SK-N-SH treated with all-trans-retinoic acid at 6 μM for 48 hours (cell line): ENCODE measurements around the gene STEAP3.
A peak's percentile ranks its signal among the peaks of the same experiment; 100 is the strongest.

Experiments used
- ATAC-seq: fragments of 200-7000 bp; cut with Tn5 transposase; 3 replicates; pipeline ENCODE4 v1.9.1; 2020; ENCODE audit warnings: mild to moderate bottlenecking, moderate library complexity
- ARNTL ChIP-seq: fragments of 450-650 bp; formaldehyde crosslinking; IDR thresholded peaks from 2 replicates; pipeline ENCODE4 v1.5.0; 2020; ENCODE audit warnings: low read depth, mild to moderate bottlenecking, moderate library complexity, borderline replicate concordance
- BACH2 ChIP-seq: fragments of 250-450 bp; sonication (Bioruptor Pico); IDR thresholded peaks from 2 replicates; pipeline ENCODE4 v1.9.0; 2021; ENCODE audit warnings: mild to moderate bottlenecking, borderline replicate concordance
- CSDC2 ChIP-seq: fragments of 250-450 bp; sonication (Bioruptor Pico); IDR thresholded peaks from 2 replicates; pipeline ENCODE4 v1.5.0; 2020; ENCODE audit warnings: mild to moderate bottlenecking, moderate library complexity
- CSRNP3 ChIP-seq: fragments of 250-450 bp; sonication (Bioruptor Pico); IDR thresholded peaks from 2 replicates; pipeline ENCODE4 v1.5.1; 2021; ENCODE audit warnings: mild to moderate bottlenecking, moderate library complexity
- ESRRG ChIP-seq: fragments of 250-450 bp; sonication (Bioruptor Pico); IDR thresholded peaks from 2 replicates; pipeline ENCODE4 v1.6.1; 2021; ENCODE audit warnings: mild to moderate bottlenecking
- GLIS3 ChIP-seq: fragments of 250-450 bp; sonication (Bioruptor Pico); IDR thresholded peaks from 2 replicates; pipeline ENCODE4 v1.5.0; 2020; ENCODE audit warnings: mild to moderate bottlenecking, moderate library complexity
- ISL1 ChIP-seq: fragments of 250-450 bp; sonication (Bioruptor Pico); IDR thresholded peaks from 2 replicates; pipeline ENCODE4 v2.1.2; 2022; ENCODE audit warnings: mild to moderate bottlenecking, moderate library complexity
- OSR1 ChIP-seq: fragments of 250-450 bp; sonication (Bioruptor Pico); IDR thresholded peaks from 2 replicates; pipeline ENCODE4 v1.8.0; 2022; ENCODE audit warnings: moderate library complexity, mild to moderate bottlenecking, inconsistent platforms
- PATZ1 ChIP-seq: fragments of 250-450 bp; sonication (Bioruptor Pico); IDR thresholded peaks from 2 replicates; pipeline ENCODE4 v1.8.0; 2020; ENCODE audit warnings: mild to moderate bottlenecking, moderate library complexity, borderline replicate concordance
- PPARA ChIP-seq: fragments of 250-450 bp; sonication (Bioruptor Pico); IDR thresholded peaks from 2 replicates; pipeline ENCODE4 v1.5.0; 2020; ENCODE audit warnings: mild to moderate bottlenecking, borderline replicate concordance
- SNAI2 ChIP-seq: fragments of 250-450 bp; sonication (Bioruptor Pico); IDR thresholded peaks from 2 replicates; pipeline ENCODE4 v1.5.0; 2020; ENCODE audit warnings: mild to moderate bottlenecking, moderate library complexity
- TOX ChIP-seq: fragments of 250-450 bp; sonication (Bioruptor Pico); IDR thresholded peaks from 2 replicates; pipeline ENCODE4 v1.8.0; 2021; ENCODE audit warnings: mild to moderate bottlenecking, moderate library complexity, borderline replicate concordance
- ZC3H10 ChIP-seq: fragments of 250-450 bp; sonication (Bioruptor Pico); IDR thresholded peaks from 2 replicates; pipeline ENCODE4 v1.5.1; 2021; ENCODE audit warnings: mild to moderate bottlenecking, moderate library complexity
- ZFP3 ChIP-seq: fragments of 250-450 bp; sonication (Bioruptor Pico); IDR thresholded peaks from 2 replicates; pipeline ENCODE4 v1.5.0; 2020; ENCODE audit warnings: mild to moderate bottlenecking, moderate library complexity
- ZFP30 ChIP-seq: fragments of 450-650 bp; formaldehyde crosslinking; IDR thresholded peaks from 2 replicates; pipeline ENCODE4 v1.5.0; 2022; ENCODE audit warnings: mild to moderate bottlenecking, moderate library complexity
- TF ChIP-seq, protein P1 (sequence below): fragments of 250-450 bp; sonication (Bioruptor Pico); IDR thresholded peaks from 2 replicates; pipeline ENCODE4 v1.5.1; 2020; ENCODE audit warnings: low read depth, mild to moderate bottlenecking, moderate library complexity
- TF ChIP-seq, protein P2 (sequence below): fragments of 250-450 bp; sonication (Bioruptor Pico); IDR thresholded peaks from 2 replicates; pipeline ENCODE4 v1.5.0; 2020; ENCODE audit warnings: mild to moderate bottlenecking, moderate library complexity
- TF ChIP-seq, protein P3 (sequence below): fragments of 250-450 bp; sonication (Bioruptor Pico); IDR thresholded peaks from 2 replicates; pipeline ENCODE4 v1.8.0; 2021; ENCODE audit warnings: low read depth, mild to moderate bottlenecking, moderate library complexity, borderline replicate concordance

The STEAP3 gene, protein sequence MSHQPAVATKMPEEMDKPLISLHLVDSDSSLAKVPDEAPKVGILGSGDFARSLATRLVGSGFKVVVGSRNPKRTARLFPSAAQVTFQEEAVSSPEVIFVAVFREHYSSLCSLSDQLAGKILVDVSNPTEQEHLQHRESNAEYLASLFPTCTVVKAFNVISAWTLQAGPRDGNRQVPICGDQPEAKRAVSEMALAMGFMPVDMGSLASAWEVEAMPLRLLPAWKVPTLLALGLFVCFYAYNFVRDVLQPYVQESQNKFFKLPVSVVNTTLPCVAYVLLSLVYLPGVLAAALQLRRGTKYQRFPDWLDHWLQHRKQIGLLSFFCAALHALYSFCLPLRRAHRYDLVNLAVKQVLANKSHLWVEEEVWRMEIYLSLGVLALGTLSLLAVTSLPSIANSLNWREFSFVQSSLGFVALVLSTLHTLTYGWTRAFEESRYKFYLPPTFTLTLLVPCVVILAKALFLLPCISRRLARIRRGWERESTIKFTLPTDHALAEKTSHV

DNA sequence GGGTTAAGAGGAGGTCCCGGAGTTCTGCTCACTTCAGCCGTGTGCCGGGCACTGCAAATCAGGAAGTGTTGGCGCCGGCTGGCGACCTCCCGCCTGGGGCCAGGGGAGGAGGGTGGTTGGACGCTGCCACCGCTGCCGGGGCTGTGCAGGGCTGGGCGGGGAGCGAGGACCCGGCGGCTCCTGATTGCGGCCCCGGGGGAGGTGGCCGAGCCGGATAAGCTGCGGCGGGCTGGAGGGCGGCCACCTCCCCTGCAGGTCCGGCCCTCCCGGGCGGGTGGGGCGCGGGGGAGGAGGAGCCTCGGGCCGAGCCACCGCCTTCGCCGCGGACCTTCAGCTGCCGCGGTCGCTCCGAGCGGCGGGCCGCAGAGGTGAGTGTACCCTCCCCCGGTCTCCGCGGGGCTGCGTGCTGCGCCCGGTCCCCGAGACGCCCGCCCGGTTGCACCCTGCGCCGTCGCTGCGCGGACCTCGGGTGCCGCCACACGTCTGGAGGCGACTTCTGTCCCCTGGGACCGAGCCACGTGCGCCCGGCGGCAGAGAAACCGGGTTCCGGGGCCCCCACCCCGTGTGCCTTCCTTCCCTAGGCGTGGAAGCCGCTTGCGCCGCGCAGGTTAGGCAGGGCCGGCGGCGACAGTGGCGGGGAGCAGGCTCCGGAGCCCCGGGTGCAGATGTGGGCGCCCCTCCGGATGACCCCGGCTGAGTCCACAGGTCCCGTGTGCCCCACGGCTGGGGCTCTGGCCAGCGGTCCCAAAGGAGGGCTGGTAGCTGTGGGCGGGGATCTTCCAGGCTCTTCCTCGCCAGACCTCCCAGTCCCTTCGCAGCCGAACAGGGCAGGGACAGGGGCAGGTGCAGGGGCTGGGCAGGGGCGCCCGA is at the start of gene STEAP3:
Gene STEAP3 (plus strand): TSS at position 314 of the 870 bp plus-strand sequence. CDS start 7,179 bp downstream, outside the sequence.
- no peak for TF ChIP-seq ZC3H10 (CRISPR knock-in tag)
- TF ChIP-seq ESRRG (CRISPR knock-in tag): no peak
- no peak for TF ChIP-seq GLIS3 (CRISPR knock-in tag)
- TF ChIP-seq, protein P1, sequence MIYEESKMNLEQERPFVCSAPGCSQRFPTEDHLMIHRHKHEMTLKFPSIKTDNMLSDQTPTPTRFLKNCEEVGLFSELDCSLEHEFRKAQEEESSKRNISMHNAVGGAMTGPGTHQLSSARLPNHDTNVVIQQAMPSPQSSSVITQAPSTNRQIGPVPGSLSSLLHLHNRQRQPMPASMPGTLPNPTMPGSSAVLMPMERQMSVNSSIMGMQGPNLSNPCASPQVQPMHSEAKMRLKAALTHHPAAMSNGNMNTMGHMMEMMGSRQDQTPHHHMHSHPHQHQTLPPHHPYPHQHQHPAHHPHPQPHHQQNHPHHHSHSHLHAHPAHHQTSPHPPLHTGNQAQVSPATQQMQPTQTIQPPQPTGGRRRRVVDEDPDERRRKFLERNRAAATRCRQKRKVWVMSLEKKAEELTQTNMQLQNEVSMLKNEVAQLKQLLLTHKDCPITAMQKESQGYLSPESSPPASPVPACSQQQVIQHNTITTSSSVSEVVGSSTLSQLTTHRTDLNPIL (CRISPR knock-in tag): no peak
- no peak for TF ChIP-seq CSDC2 (CRISPR knock-in tag)
- TF ChIP-seq CSRNP3: no peak
- TF ChIP-seq, protein P2, sequence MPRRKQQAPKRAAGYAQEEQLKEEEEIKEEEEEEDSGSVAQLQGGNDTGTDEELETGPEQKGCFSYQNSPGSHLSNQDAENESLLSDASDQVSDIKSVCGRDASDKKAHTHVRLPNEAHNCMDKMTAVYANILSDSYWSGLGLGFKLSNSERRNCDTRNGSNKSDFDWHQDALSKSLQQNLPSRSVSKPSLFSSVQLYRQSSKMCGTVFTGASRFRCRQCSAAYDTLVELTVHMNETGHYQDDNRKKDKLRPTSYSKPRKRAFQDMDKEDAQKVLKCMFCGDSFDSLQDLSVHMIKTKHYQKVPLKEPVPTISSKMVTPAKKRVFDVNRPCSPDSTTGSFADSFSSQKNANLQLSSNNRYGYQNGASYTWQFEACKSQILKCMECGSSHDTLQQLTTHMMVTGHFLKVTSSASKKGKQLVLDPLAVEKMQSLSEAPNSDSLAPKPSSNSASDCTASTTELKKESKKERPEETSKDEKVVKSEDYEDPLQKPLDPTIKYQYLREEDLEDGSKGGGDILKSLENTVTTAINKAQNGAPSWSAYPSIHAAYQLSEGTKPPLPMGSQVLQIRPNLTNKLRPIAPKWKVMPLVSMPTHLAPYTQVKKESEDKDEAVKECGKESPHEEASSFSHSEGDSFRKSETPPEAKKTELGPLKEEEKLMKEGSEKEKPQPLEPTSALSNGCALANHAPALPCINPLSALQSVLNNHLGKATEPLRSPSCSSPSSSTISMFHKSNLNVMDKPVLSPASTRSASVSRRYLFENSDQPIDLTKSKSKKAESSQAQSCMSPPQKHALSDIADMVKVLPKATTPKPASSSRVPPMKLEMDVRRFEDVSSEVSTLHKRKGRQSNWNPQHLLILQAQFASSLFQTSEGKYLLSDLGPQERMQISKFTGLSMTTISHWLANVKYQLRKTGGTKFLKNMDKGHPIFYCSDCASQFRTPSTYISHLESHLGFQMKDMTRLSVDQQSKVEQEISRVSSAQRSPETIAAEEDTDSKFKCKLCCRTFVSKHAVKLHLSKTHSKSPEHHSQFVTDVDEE (CRISPR knock-in tag): no peak
- TF ChIP-seq TOX (CRISPR knock-in tag): no peak
- TF ChIP-seq SNAI2 (CRISPR knock-in tag): no peak
- no peak for TF ChIP-seq ISL1 (CRISPR knock-in tag)
- no peak for TF ChIP-seq ZFP3
- no peak for TF ChIP-seq ARNTL (CRISPR knock-in tag)
- no peak for TF ChIP-seq BACH2
- TF ChIP-seq ZFP30 (CRISPR knock-in tag): no peak
- no peak for TF ChIP-seq PPARA
- TF ChIP-seq, protein P3, sequence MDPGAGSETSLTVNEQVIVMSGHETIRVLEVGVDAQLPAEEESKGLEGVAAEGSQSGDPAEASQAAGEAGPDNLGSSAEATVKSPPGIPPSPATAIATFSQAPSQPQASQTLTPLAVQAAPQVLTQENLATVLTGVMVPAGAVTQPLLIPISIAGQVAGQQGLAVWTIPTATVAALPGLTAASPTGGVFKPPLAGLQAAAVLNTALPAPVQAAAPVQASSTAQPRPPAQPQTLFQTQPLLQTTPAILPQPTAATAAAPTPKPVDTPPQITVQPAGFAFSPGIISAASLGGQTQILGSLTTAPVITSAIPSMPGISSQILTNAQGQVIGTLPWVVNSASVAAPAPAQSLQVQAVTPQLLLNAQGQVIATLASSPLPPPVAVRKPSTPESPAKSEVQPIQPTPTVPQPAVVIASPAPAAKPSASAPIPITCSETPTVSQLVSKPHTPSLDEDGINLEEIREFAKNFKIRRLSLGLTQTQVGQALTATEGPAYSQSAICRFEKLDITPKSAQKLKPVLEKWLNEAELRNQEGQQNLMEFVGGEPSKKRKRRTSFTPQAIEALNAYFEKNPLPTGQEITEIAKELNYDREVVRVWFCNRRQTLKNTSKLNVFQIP (CRISPR knock-in tag): no peak
- TF ChIP-seq PATZ1 (CRISPR knock-in tag): no peak
- peak; percentile 93 for ATAC-seq

- ATAC-seq: peak; percentile 90
Observed at GRCh38 chr2:119174216-119174992, 49.2 kb upstream of the STEAP3 start.

More at GRCh38 chr2:119174216-119174992, 49.2 kb upstream of the STEAP3 start:
- TF ChIP-seq OSR1 (CRISPR knock-in tag): no peak
- no peak for TF ChIP-seq ZC3H10 (CRISPR knock-in tag)
- TF ChIP-seq ARNTL (CRISPR knock-in tag): no peak
- TF ChIP-seq, protein P3 (CRISPR knock-in tag): no peak
- no peak for TF ChIP-seq PPARA
- TF ChIP-seq PATZ1 (CRISPR knock-in tag): no peak
- no peak for TF ChIP-seq BACH2
- TF ChIP-seq CSDC2 (CRISPR knock-in tag): no peak
